T-helper 1 cell treated with Interleukin-12 subunit alpha and Interleukin-12 subunit beta and Interleukin-4 antibody, amounts not matched to agents 30 μg/mL and 1 μg/mL, for 36 hours (primary cell): ENCODE measurements around the gene LARP1.

Experiments used
- H3K27ac Mint-ChIP-seq: one replicate; pipeline ENCODE4 v1.8.0; 2021; ENCODE audit warnings: mild to moderate bottlenecking, mixed read lengths
- H3K27me3 Mint-ChIP-seq: one replicate; pipeline ENCODE4 v1.8.0; 2021; ENCODE audit warnings: low read depth, mixed read lengths
- H3K36me3 Mint-ChIP-seq: one replicate; pipeline ENCODE4 v1.8.0; 2021; ENCODE audit warnings: low read depth, mixed read lengths
- H3K4me1 Mint-ChIP-seq: one replicate; pipeline ENCODE4 v1.8.0; 2021; ENCODE audit warnings: low read depth, mixed read lengths
- H3K4me3 Mint-ChIP-seq: one replicate; pipeline ENCODE4 v1.8.0; 2021; ENCODE audit warnings: mild to moderate bottlenecking, moderate library complexity, mixed read lengths
- H3K9me3 Mint-ChIP-seq: one replicate; pipeline ENCODE4 v1.8.0; 2021; ENCODE audit warnings: mixed read lengths

Gene LARP1

GRCh38 chr5:154764967-154765366 lies 9.8 kb downstream of the LARP1 start:
- H3K9me3 Mint-ChIP-seq, result no peaks in the 10 kb centered on the region
- H3K27ac Mint-ChIP-seq, result no peak overlapping the region
- peaks cover 7% of the 10 kb centered on the region for H3K36me3 Mint-ChIP-seq
- H3K4me3 Mint-ChIP-seq, result no peak overlapping the region
- peaks cover 61% of the 10 kb centered on the region for H3K4me1 Mint-ChIP-seq
- H3K27me3 Mint-ChIP-seq, result no peaks in the 10 kb centered on the region

- peaks cover 61% of the 10 kb centered on the region for H3K4me1 Mint-ChIP-seq
- H3K36me3 Mint-ChIP-seq, result peaks cover 7% of the 10 kb centered on the region
- H3K4me3 Mint-ChIP-seq, result no peak overlapping the region
- H3K27ac Mint-ChIP-seq, result no peak overlapping the region
- no peaks in the 10 kb centered on the region for H3K9me3 Mint-ChIP-seq
- no peaks in the 10 kb centered on the region for H3K27me3 Mint-ChIP-seq
Observed at GRCh38 chr5:154765396-154765925, 10.3 kb downstream of the LARP1 start.

GRCh38 chr5:154766558-154767281 lies 11.5 kb downstream of the LARP1 start:
- Mint-ChIP-seq H3K9me3 (no peaks in the 10 kb centered on the region), H3K27ac (no peak overlapping the region), H3K4me3 (no peak overlapping the region), H3K27me3 (no peaks in the 10 kb centered on the region), H3K36me3 (peaks cover 3% of the 10 kb centered on the region), H3K4me1 (peaks cover 49% of the 10 kb centered on the region)

- peak overlapping the region; percentile 37 for H3K27ac Mint-ChIP-seq
- H3K36me3 Mint-ChIP-seq, result peaks cover 3% of the 10 kb centered on the region
Observed at GRCh38 chr5:154767576-154767975, 12.4 kb downstream of the LARP1 start.

GRCh38 chr5:154768207-154768606 lies 13.0 kb downstream of the LARP1 start:
- Mint-ChIP-seq H3K4me1 (peaks cover 43% of the 10 kb centered on the region), H3K36me3 (peaks cover 3% of the 10 kb centered on the region), H3K9me3 (no peaks in the 10 kb centered on the region), H3K27me3 (no peaks in the 10 kb centered on the region), H3K27ac (no peak overlapping the region), H3K4me3 (no peak overlapping the region)

More at GRCh38 chr5:154767576-154767975, 12.4 kb downstream of the LARP1 start:
- H3K4me3 Mint-ChIP-seq, result no peak overlapping the region
- H3K27me3 Mint-ChIP-seq, result no peaks in the 10 kb centered on the region
- H3K9me3 Mint-ChIP-seq, result no peaks in the 10 kb centered on the region
- peaks cover 44% of the 10 kb centered on the region for H3K4me1 Mint-ChIP-seq

- peak overlapping the region; percentile 71 for H3K27ac Mint-ChIP-seq
- H3K9me3 Mint-ChIP-seq, result no peaks in the 10 kb centered on the region
- no peaks in the 10 kb centered on the region for H3K36me3 Mint-ChIP-seq
- H3K4me1 Mint-ChIP-seq, result peaks cover 49% of the 10 kb centered on the region
- H3K4me3 Mint-ChIP-seq, result no peak overlapping the region
- no peaks in the 10 kb centered on the region for H3K27me3 Mint-ChIP-seq
Observed at GRCh38 chr5:154770111-154770510, 14.9 kb downstream of the LARP1 start.

- Mint-ChIP-seq H3K4me3 (no peak overlapping the region), H3K27me3 (no peaks in the 10 kb centered on the region), H3K4me1 (peaks cover 44% of the 10 kb centered on the region), H3K9me3 (no peaks in the 10 kb centered on the region), H3K36me3 (no peaks in the 10 kb centered on the region), H3K27ac (peak overlapping the region; percentile 8)
Observed at GRCh38 chr5:154771383-154771901, 16.3 kb downstream of the LARP1 start.

- H3K27me3 Mint-ChIP-seq, result no peaks in the 10 kb centered on the region
- no peak overlapping the region for H3K27ac Mint-ChIP-seq
- peaks cover 30% of the 10 kb centered on the region for H3K4me1 Mint-ChIP-seq
- no peaks in the 10 kb centered on the region for H3K9me3 Mint-ChIP-seq
- no peaks in the 10 kb centered on the region for H3K36me3 Mint-ChIP-seq
- H3K4me3 Mint-ChIP-seq, result no peak overlapping the region
Observed at GRCh38 chr5:154773326-154773725, 18.1 kb downstream of the LARP1 start.

- no peaks in the 10 kb centered on the region for H3K9me3 Mint-ChIP-seq
- no peak overlapping the region for H3K4me3 Mint-ChIP-seq
- H3K36me3 Mint-ChIP-seq, result no peaks in the 10 kb centered on the region
- peaks cover 19% of the 10 kb centered on the region for H3K4me1 Mint-ChIP-seq
- no peak overlapping the region for H3K27ac Mint-ChIP-seq
- no peaks in the 10 kb centered on the region for H3K27me3 Mint-ChIP-seq
Observed at GRCh38 chr5:154776167-154776566, 21.0 kb downstream of the LARP1 start.

- no peaks in the 10 kb centered on the region for H3K9me3 Mint-ChIP-seq
- H3K4me1 Mint-ChIP-seq, result peaks cover 26% of the 10 kb centered on the region
- H3K36me3 Mint-ChIP-seq, result no peaks in the 10 kb centered on the region
- no peak overlapping the region for H3K4me3 Mint-ChIP-seq
- no peak overlapping the region for H3K27ac Mint-ChIP-seq
- H3K27me3 Mint-ChIP-seq, result no peaks in the 10 kb centered on the region
Observed at GRCh38 chr5:154778534-154778933, 23.4 kb downstream of the LARP1 start.

- no peaks in the 10 kb centered on the region for H3K36me3 Mint-ChIP-seq
- H3K9me3 Mint-ChIP-seq, result no peaks in the 10 kb centered on the region
- no peaks in the 10 kb centered on the region for H3K27me3 Mint-ChIP-seq
- peaks cover 27% of the 10 kb centered on the region for H3K4me1 Mint-ChIP-seq
- no peak overlapping the region for H3K27ac Mint-ChIP-seq
- no peak overlapping the region for H3K4me3 Mint-ChIP-seq
Observed at GRCh38 chr5:154779105-154779504, 23.9 kb downstream of the LARP1 start.

- H3K36me3 Mint-ChIP-seq, result no peaks in the 10 kb centered on the region
- H3K4me3 Mint-ChIP-seq, result no peak overlapping the region
Observed at GRCh38 chr5:154780128-154780527, 25.0 kb downstream of the LARP1 start.

GRCh38 chr5:154782326-154782725 lies 27.1 kb downstream of the LARP1 start:
- H3K27ac Mint-ChIP-seq, result no peak overlapping the region
- peaks cover 35% of the 10 kb centered on the region for H3K4me1 Mint-ChIP-seq
- no peaks in the 10 kb centered on the region for H3K27me3 Mint-ChIP-seq
- H3K36me3 Mint-ChIP-seq, result no peaks in the 10 kb centered on the region
- no peaks in the 10 kb centered on the region for H3K9me3 Mint-ChIP-seq
- no peak overlapping the region for H3K4me3 Mint-ChIP-seq

More at GRCh38 chr5:154780128-154780527, 25.0 kb downstream of the LARP1 start:
- Mint-ChIP-seq H3K9me3 (no peaks in the 10 kb centered on the region), H3K27me3 (no peaks in the 10 kb centered on the region), H3K27ac (no peak overlapping the region), H3K4me1 (peaks cover 31% of the 10 kb centered on the region)

- Mint-ChIP-seq H3K4me1 (peaks cover 42% of the 10 kb centered on the region), H3K4me3 (no peak overlapping the region), H3K9me3 (no peaks in the 10 kb centered on the region), H3K27me3 (no peaks in the 10 kb centered on the region), H3K27ac (no peak overlapping the region), H3K36me3 (no peaks in the 10 kb centered on the region)
Observed at GRCh38 chr5:154782812-154783592, 27.8 kb downstream of the LARP1 start.
